GM19452 (cell line): ENCODE results near the gene SMTN.
A peak's percentile ranks its signal among the peaks of the same experiment; 100 is the strongest.
"Not testable (repeated sequence)": the region's sequence is repeated elsewhere in the genome, so short reads cannot be mapped to it uniquely, and the experiment has no call there.

Source experiments
- ATAC-seq: cut with Tn5 transposase; IDR thresholded peaks from one replicate; pipeline ENCODE4 v1.9.1; 2021; ENCODE audit not compliant: unreplicated experiment

Gene SMTN

GRCh38 chr22:31080848-31081649, at the start of gene SMTN:
Gene SMTN, plus strand, starts transcription at chr22:31081318. Its CDS starts 1,941 bp downstream, at chr22:31083259.
- ATAC-seq: peak; percentile 55

GRCh38 chr22:31036671-31037550, 44.2 kb upstream of the SMTN start:
- no peak for ATAC-seq

- ATAC-seq: no peak
Observed at GRCh38 chr22:31038686-31039085, 42.4 kb upstream of the SMTN start.

- ATAC-seq: no peak
Observed at GRCh38 chr22:31039393-31039792, 41.7 kb upstream of the SMTN start.

GRCh38 chr22:31040542-31041398, 40.3 kb upstream of the SMTN start:
- no peak for ATAC-seq

GRCh38 chr22:31044262-31044861, 36.8 kb upstream of the SMTN start:
- no peak for ATAC-seq

GRCh38 chr22:31045900-31046538, 35.1 kb upstream of the SMTN start:
- ATAC-seq: no peak

- ATAC-seq: no peak
Observed at GRCh38 chr22:31046539-31047226, 34.4 kb upstream of the SMTN start.

GRCh38 chr22:31048570-31048969, 32.5 kb upstream of the SMTN start:
- ATAC-seq: no peak

GRCh38 chr22:31049815-31050420, 31.2 kb upstream of the SMTN start:
- ATAC-seq: no peak

GRCh38 chr22:31055117-31055634, 25.9 kb upstream of the SMTN start:
- ATAC-seq: no peak

GRCh38 chr22:31055635-31056159, 25.4 kb upstream of the SMTN start:
- ATAC-seq: no peak

GRCh38 chr22:31056986-31057599, 24.0 kb upstream of the SMTN start:
- no peak for ATAC-seq

GRCh38 chr22:31059663-31060062, 21.5 kb upstream of the SMTN start:
- ATAC-seq: not testable (repeated sequence)

- no peak for ATAC-seq
Observed at GRCh38 chr22:31062566-31063230, 18.4 kb upstream of the SMTN start.

- no peak for ATAC-seq
Observed at GRCh38 chr22:31064369-31064768, 16.7 kb upstream of the SMTN start.

GRCh38 chr22:31068970-31069369, 12.1 kb upstream of the SMTN start:
- no peak for ATAC-seq
